GM23338 (cell line): ENCODE measurements around the gene CTNNA2. TPM values are rescaled to one million over a fixed set of nuclear protein-coding genes. Genes with fewer than 3 reads are reported as not detected.

ENCODE experiments used
- ATAC-seq: fragments of 200-7000 bp; cut with Tn5 transposase; 3 replicates; pipeline ENCODE4 v1.9.1; 2020
- DNase-seq: peaks from one replicate; pipeline ENCODE4 v3.0.0-alpha.2; 2015; ENCODE audit warnings: low spot score
- H2AFZ ChIP-seq: fragments of 200-600 bp; sonication (generic); 2 replicates; pipeline ENCODE4 v1.8.0; 2016; ENCODE audit warnings: antibody characterized with exemption, mild to moderate bottlenecking, moderate library complexity
- H3F3A ChIP-seq: fragments of 200-600 bp; sonication (generic); replicated peaks from 2 replicates; pipeline ENCODE4 v1.8.0; 2017; ENCODE audit warnings: antibody characterized with exemption, mixed run types, low read depth
- H3K27ac ChIP-seq: fragments of 200-600 bp; sonication (generic); 2 replicates; pipeline ENCODE4 v1.6.1; 2016; ENCODE audit warnings: low read depth
- H3K27me3 ChIP-seq: fragments of 200-600 bp; sonication (generic); 2 replicates; pipeline ENCODE4 v1.8.0; 2016; ENCODE audit warnings: mild to moderate bottlenecking, mixed run types, moderate library complexity; ENCODE audit not compliant: insufficient read depth
- H3K36me3 ChIP-seq: fragments of 200-600 bp; sonication (generic); 2 replicates; pipeline ENCODE4 v1.8.0; 2016; ENCODE audit warnings: mild to moderate bottlenecking; ENCODE audit not compliant: insufficient read depth
- H3K4me1 ChIP-seq: fragments of 200-600 bp; sonication (generic); 2 replicates; pipeline ENCODE4 v1.8.0; 2016; ENCODE audit warnings: mild to moderate bottlenecking, moderate library complexity; ENCODE audit not compliant: insufficient read depth
- H3K4me2 ChIP-seq: fragments of 200-600 bp; sonication (generic); 2 replicates; pipeline ENCODE4 v1.7.1; 2017; ENCODE audit warnings: mixed run types
- H3K4me3 ChIP-seq: fragments of 200-600 bp; sonication (generic); 2 replicates; pipeline ENCODE4 v1.6.1; 2016; ENCODE audit warnings: mixed run types
- H3K79me2 ChIP-seq: fragments of 200-600 bp; sonication (generic); replicated peaks from 2 replicates; pipeline ENCODE4 v1.8.0; 2017; ENCODE audit warnings: mild to moderate bottlenecking; ENCODE audit not compliant: insufficient read depth
- H3K9me2 ChIP-seq: fragments of 200-600 bp; sonication (generic); 2 replicates; pipeline ENCODE4 v1.8.0; 2017; ENCODE audit not compliant: insufficient read depth
- H4K20me1 ChIP-seq: fragments of 200-600 bp; sonication (generic); replicated peaks from 2 replicates; pipeline ENCODE4 v1.8.0; 2017; ENCODE audit warnings: mild to moderate bottlenecking; ENCODE audit not compliant: insufficient read depth
- H3K27ac Mint-ChIP-seq: 2 replicates; pipeline ENCODE4 v1.8.0; 2020; ENCODE audit warnings: inconsistent platforms, mild to moderate bottlenecking, moderate library complexity, mixed read lengths
- H3K27me3 Mint-ChIP-seq: 3 replicates; pipeline ENCODE4 v1.8.0; 2022; ENCODE audit warnings: low read depth, mild to moderate bottlenecking, moderate library complexity, mixed read lengths, inconsistent platforms; ENCODE audit not compliant: insufficient read depth, poor library complexity
- H3K36me3 Mint-ChIP-seq: 3 replicates; pipeline ENCODE4 v1.8.0; 2021; ENCODE audit warnings: low read depth, mild to moderate bottlenecking, inconsistent platforms, moderate library complexity, mixed read lengths
- H3K4me1 Mint-ChIP-seq: 3 replicates; pipeline ENCODE4 v1.8.0; 2020; ENCODE audit warnings: mild to moderate bottlenecking, inconsistent platforms, mixed read lengths
- H3K4me3 Mint-ChIP-seq: 3 replicates; pipeline ENCODE4 v1.8.0; 2021; ENCODE audit warnings: moderate library complexity, mild to moderate bottlenecking, inconsistent platforms, mixed read lengths
- H3K9me3 Mint-ChIP-seq: 3 replicates; pipeline ENCODE4 v1.8.0; 2020; ENCODE audit warnings: moderate library complexity, mild to moderate bottlenecking, inconsistent platforms, mixed read lengths
- CREB1 ChIP-seq: fragments of 250-450 bp; sonication (Bioruptor Pico); IDR thresholded peaks from 2 replicates; pipeline ENCODE4 v1.5.0; 2020; ENCODE audit warnings: low read depth, mild to moderate bottlenecking, moderate library complexity
- JUNB ChIP-seq: IDR thresholded peaks from one replicate; pipeline ENCODE4 v1.6.1; 2016; ENCODE audit warnings: antibody characterized with exemption; ENCODE audit not compliant: unreplicated experiment
- NANOG ChIP-seq: IDR thresholded peaks from 2 replicates; pipeline ENCODE4 v1.6.1; 2016; ENCODE audit warnings: antibody characterized with exemption, borderline replicate concordance
- POLR2AphosphoS5 ChIP-seq: IDR thresholded peaks from 2 replicates; pipeline ENCODE4 v1.6.1; 2016; ENCODE audit warnings: antibody characterized with exemption, low read depth
- STAT1 ChIP-seq: IDR thresholded peaks from one replicate; pipeline ENCODE4 v1.6.1; 2016; ENCODE audit warnings: antibody characterized with exemption; ENCODE audit not compliant: unreplicated experiment
- ZNF114 ChIP-seq: fragments of 250-450 bp; sonication (Bioruptor Pico); IDR thresholded peaks from 2 replicates; pipeline ENCODE4 v1.5.0; 2020; ENCODE audit warnings: mild to moderate bottlenecking, moderate library complexity
- polyA plus RNA-seq: library from polyadenylated mRNA; unstranded; fragments of >200 nt; fragmentation: Nextera tagmentation; extraction: Ambion mirVana; gene quantifications from 2 replicates; pipeline ENCODE4 v1.2.1, GENCODE V29; 2016
- total RNA-seq: library from RNA; depleted of rRNA; stranded (reverse); fragments of >200 nt; shearing (Covaris generic); gene quantifications from 2 replicates; pipeline ENCODE4 v1.2.3, GENCODE V29; 2014
- TF ChIP-seq, protein P1 (sequence below): fragments of 250-450 bp; sonication (Bioruptor Pico); IDR thresholded peaks from 2 replicates; pipeline ENCODE4 v1.5.0; 2020; ENCODE audit warnings: mild to moderate bottlenecking, moderate library complexity
- TF ChIP-seq, protein P2 (sequence below): IDR thresholded peaks from 2 replicates; pipeline ENCODE4 v1.6.1; 2016; ENCODE audit warnings: antibody characterized with exemption

CTNNA2 gene
- total and polyA plus RNA-seq, 2 experiments from 2014 or later: 6.4 to 15.6 TPM

DNA sequence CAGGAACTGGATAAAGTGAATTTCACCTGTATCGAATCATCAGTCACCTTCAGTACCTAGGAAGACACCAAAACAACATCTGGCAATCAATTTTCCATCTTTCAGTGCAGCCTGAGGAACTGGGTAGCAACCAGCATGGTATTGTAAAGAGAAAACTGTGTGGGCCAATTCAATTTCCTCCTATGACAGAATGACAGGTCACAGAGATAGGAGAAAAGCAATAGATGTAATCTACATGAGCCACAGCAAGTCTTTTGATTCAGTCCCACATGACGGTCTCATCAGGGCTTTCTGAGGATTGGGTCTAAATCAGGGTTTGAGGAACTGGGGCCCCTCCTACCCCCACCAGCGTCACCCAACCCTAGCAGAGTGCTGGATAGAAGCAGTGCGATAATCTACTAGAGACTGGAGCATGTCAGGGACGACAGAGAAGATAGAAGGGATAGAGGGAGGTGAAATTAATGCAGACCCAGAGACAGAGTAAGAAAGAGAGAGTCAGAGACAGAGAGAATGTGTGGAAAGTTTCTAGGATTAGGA, 523.0 kb downstream of the CTNNA2 start (continued):
- TF ChIP-seq, protein P1, sequence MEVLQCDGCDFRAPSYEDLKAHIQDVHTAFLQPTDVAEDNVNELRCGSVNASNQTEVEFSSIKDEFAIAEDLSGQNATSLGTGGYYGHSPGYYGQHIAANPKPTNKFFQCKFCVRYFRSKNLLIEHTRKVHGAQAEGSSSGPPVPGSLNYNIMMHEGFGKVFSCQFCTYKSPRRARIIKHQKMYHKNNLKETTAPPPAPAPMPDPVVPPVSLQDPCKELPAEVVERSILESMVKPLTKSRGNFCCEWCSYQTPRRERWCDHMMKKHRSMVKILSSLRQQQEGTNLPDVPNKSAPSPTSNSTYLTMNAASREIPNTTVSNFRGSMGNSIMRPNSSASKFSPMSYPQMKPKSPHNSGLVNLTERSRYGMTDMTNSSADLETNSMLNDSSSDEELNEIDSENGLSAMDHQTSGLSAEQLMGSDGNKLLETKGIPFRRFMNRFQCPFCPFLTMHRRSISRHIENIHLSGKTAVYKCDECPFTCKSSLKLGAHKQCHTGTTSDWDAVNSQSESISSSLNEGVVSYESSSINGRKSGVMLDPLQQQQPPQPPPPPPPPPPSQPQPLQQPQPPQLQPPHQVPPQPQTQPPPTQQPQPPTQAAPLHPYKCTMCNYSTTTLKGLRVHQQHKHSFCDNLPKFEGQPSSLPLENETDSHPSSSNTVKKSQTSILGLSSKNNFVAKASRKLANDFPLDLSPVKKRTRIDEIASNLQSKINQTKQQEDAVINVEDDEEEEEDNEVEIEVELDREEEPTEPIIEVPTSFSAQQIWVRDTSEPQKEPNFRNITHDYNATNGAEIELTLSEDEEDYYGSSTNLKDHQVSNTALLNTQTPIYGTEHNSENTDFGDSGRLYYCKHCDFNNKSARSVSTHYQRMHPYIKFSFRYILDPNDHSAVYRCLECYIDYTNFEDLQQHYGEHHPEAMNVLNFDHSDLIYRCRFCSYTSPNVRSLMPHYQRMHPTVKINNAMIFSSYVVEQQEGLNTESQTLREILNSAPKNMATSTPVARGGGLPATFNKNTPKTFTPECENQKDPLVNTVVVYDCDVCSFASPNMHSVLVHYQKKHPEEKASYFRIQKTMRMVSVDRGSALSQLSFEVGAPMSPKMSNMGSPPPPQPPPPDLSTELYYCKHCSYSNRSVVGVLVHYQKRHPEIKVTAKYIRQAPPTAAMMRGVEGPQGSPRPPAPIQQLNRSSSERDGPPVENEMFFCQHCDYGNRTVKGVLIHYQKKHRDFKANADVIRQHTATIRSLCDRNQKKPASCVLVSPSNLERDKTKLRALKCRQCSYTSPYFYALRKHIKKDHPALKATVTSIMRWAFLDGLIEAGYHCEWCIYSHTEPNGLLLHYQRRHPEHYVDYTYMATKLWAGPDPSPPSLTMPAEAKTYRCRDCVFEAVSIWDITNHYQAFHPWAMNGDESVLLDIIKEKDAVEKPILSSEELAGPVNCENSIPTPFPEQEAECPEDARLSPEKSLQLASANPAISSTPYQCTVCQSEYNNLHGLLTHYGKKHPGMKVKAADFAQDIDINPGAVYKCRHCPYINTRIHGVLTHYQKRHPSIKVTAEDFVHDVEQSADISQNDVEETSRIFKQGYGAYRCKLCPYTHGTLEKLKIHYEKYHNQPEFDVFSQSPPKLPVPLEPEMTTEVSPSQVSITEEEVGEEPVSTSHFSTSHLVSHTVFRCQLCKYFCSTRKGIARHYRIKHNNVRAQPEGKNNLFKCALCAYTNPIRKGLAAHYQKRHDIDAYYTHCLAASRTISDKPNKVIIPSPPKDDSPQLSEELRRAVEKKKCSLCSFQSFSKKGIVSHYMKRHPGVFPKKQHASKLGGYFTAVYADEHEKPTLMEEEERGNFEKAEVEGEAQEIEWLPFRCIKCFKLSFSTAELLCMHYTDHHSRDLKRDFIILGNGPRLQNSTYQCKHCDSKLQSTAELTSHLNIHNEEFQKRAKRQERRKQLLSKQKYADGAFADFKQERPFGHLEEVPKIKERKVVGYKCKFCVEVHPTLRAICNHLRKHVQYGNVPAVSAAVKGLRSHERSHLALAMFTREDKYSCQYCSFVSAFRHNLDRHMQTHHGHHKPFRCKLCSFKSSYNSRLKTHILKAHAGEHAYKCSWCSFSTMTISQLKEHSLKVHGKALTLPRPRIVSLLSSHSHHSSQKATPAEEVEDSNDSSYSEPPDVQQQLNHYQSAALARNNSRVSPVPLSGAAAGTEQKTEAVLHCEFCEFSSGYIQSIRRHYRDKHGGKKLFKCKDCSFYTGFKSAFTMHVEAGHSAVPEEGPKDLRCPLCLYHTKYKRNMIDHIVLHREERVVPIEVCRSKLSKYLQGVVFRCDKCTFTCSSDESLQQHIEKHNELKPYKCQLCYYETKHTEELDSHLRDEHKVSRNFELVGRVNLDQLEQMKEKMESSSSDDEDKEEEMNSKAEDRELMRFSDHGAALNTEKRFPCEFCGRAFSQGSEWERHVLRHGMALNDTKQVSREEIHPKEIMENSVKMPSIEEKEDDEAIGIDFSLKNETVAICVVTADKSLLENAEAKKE (CRISPR knock-in tag): no peak

DNA sequence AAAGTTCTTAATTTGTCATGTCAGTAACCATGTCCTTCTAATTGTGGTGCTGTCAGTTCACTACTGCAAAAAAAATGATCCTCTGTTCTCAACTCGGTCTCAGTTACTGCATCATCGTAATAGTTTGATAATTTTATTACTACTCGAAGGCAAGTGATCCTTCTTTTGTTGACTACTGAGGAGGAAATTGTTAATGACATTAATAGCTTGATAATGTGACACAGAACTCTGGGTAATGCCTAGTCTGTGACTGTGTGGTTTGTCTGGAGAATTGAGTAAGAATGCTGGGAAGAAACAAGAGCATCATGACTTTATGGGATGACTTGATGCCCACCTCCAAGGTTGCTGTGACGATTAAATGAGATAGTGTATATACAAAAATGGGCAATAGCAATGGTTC, 524.5 kb downstream of the CTNNA2 start:
- DNase-seq: no peak
- H3K27ac ChIP-seq: no peak overlapping the region
- Mint-ChIP-seq H3K27me3 (peaks cover 5% of the 10 kb centered on the region), H3K4me3 (no peak overlapping the region), H3K36me3 (no peaks in the 10 kb centered on the region), H3K27ac (no peak overlapping the region), H3K9me3 (no peaks in the 10 kb centered on the region), H3K4me1 (no peaks in the 10 kb centered on the region; the same call in 2 of the 3 replicates)
- no peak overlapping the region for H2AFZ ChIP-seq
- H3K36me3 ChIP-seq: no peaks in the 10 kb centered on the region
- no peak for ATAC-seq
- no peaks in the 10 kb centered on the region for H3K4me1 ChIP-seq
- H3K4me2 ChIP-seq: no peak overlapping the region
- H3K9me2 ChIP-seq: no peaks in the 10 kb centered on the region
- no peaks in the 10 kb centered on the region for H3K27me3 ChIP-seq
- H3K4me3 ChIP-seq: no peak overlapping the region
- TF ChIP-seq NANOG: no peak
- H3K79me2 ChIP-seq: no peaks in the 10 kb centered on the region
- H4K20me1 ChIP-seq: no peaks in the 10 kb centered on the region
- no peaks in the 10 kb centered on the region for H3F3A ChIP-seq

DNA sequence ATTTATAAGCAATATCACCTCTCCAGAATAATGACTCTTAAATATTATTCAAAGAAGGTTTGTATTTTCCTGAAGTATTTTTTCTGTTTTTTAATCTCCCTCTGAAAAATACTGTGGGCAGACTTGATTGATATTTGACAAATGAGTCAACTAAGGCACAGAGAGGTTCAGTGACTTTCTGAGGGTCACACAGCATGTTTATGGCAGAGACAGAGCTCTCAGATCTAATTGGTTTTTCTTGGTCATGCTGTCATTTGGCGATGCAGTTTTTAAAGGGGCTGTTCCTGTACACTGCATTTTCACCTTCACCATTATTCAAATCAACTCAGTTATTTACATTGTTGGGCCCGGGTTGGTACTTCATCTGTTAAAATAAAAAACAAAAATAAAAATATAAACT, 527.4 kb downstream of the CTNNA2 start:
- Mint-ChIP-seq H3K27me3 (peaks cover 5% of the 10 kb centered on the region), H3K4me3 (no peak overlapping the region), H3K9me3 (no peaks in the 10 kb centered on the region), H3K4me1 (no peaks in the 10 kb centered on the region; the same call in 2 of the 3 replicates), H3K27ac (no peak overlapping the region), H3K36me3 (no peaks in the 10 kb centered on the region)
- no peaks in the 10 kb centered on the region for H3K27me3 ChIP-seq
- H3K4me1 ChIP-seq: no peaks in the 10 kb centered on the region
- ATAC-seq (no peak), DNase-seq (no peak)
- no peak overlapping the region for H3K4me2 ChIP-seq
- no peaks in the 10 kb centered on the region for H3F3A ChIP-seq
- H3K36me3 ChIP-seq: no peaks in the 10 kb centered on the region
- H2AFZ ChIP-seq: no peak overlapping the region
- no peak overlapping the region for H3K27ac ChIP-seq
- H3K9me2 ChIP-seq: no peaks in the 10 kb centered on the region
- H4K20me1 ChIP-seq: no peaks in the 10 kb centered on the region
- no peak overlapping the region for H3K4me3 ChIP-seq
- no peaks in the 10 kb centered on the region for H3K79me2 ChIP-seq
- TF ChIP-seq JUNB (no peak), ZNF114 (CRISPR knock-in tag) (no peak), POLR2AphosphoS5 (no peak), STAT1 (no peak), CREB1 (CRISPR knock-in tag) (no peak)
- TF ChIP-seq, protein P2, sequence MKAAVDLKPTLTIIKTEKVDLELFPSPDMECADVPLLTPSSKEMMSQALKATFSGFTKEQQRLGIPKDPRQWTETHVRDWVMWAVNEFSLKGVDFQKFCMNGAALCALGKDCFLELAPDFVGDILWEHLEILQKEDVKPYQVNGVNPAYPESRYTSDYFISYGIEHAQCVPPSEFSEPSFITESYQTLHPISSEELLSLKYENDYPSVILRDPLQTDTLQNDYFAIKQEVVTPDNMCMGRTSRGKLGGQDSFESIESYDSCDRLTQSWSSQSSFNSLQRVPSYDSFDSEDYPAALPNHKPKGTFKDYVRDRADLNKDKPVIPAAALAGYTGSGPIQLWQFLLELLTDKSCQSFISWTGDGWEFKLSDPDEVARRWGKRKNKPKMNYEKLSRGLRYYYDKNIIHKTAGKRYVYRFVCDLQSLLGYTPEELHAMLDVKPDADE: no peak
